OCI-LY1 (cell line): ENCODE results near the gene NAGA.

Experiments used
- H2AFZ ChIP-seq: fragments of 200-600 bp; sonication (generic), shearing (Covaris generic); 2 replicates; pipeline ENCODE4 v1.6.0; 2014; ENCODE audit warnings: antibody characterized with exemption, mild to moderate bottlenecking, low read length
- H3F3A ChIP-seq: fragments of 200-600 bp; sonication (generic), shearing (Covaris generic); 2 replicates; pipeline ENCODE4 v1.6.0; 2014; ENCODE audit warnings: mild to moderate bottlenecking, antibody characterized with exemption, low read length, moderate library complexity; ENCODE audit not compliant: insufficient read depth
- H3K27ac ChIP-seq: fragments of 200-600 bp; sonication (generic); 2 replicates; pipeline ENCODE4 v1.5.1; 2014; ENCODE audit warnings: low read length, mixed run types, mild to moderate bottlenecking, low read depth; ENCODE audit not compliant: poor library complexity, severe bottlenecking
- H3K27me3 ChIP-seq: fragments of 200-600 bp; sonication (generic); 2 replicates; pipeline ENCODE4 v1.6.0; 2014; ENCODE audit warnings: antibody characterized with exemption, mild to moderate bottlenecking, low read length, moderate library complexity; ENCODE audit not compliant: insufficient read depth
- H3K36me3 ChIP-seq: fragments of 200-600 bp; sonication (generic); 2 replicates; pipeline ENCODE4 v1.6.1; 2014; ENCODE audit warnings: mild to moderate bottlenecking, antibody characterized with exemption, low read length, moderate library complexity, mixed read lengths; ENCODE audit not compliant: insufficient read depth
- H3K4me1 ChIP-seq: fragments of 200-600 bp; sonication (generic); 2 replicates; pipeline ENCODE4 v1.5.1; 2014; ENCODE audit warnings: mild to moderate bottlenecking, low read length, moderate library complexity; ENCODE audit not compliant: insufficient read depth, severe bottlenecking
- H3K4me2 ChIP-seq: fragments of 200-600 bp; sonication (generic), shearing (Covaris generic); 2 replicates; pipeline ENCODE4 v1.6.1; 2014; ENCODE audit warnings: low read length
- H3K4me3 ChIP-seq: fragments of 200-600 bp; sonication (generic); 2 replicates; pipeline ENCODE4 v1.5.1; 2014; ENCODE audit warnings: low read length, low read depth, mild to moderate bottlenecking, mixed read lengths; ENCODE audit not compliant: poor library complexity, severe bottlenecking
- H3K79me2 ChIP-seq: fragments of 200-600 bp; shearing (Covaris generic); 2 replicates; pipeline ENCODE4 v1.6.1; 2016; ENCODE audit warnings: mixed run types, low read length, mixed read lengths; ENCODE audit not compliant: insufficient read depth
- H3K9ac ChIP-seq: fragments of 200-600 bp; sonication (generic), shearing (Covaris generic); 2 replicates; pipeline ENCODE4 v1.6.1; 2014; ENCODE audit warnings: mild to moderate bottlenecking, low read length, mixed read lengths
- H3K9me2 ChIP-seq: fragments of 200-600 bp; sonication (generic), shearing (Covaris generic); 2 replicates; pipeline ENCODE4 v1.6.1; 2014; ENCODE audit warnings: low read depth, mild to moderate bottlenecking, low read length, mixed read lengths
- H3K9me3 ChIP-seq: fragments of 200-600 bp; shearing (Covaris generic); 2 replicates; pipeline ENCODE4 v1.6.1; 2014; ENCODE audit warnings: low read length, mixed read lengths
- H4K20me1 ChIP-seq: fragments of 200-600 bp; sonication (generic), shearing (Covaris generic); 2 replicates; pipeline ENCODE4 v1.6.0; 2016; ENCODE audit warnings: mild to moderate bottlenecking, low read length; ENCODE audit not compliant: insufficient read depth
- CTCF ChIP-seq: fragments of 200-600 bp; sonication (generic), shearing (Covaris generic); IDR thresholded peaks from 2 replicates; pipeline ENCODE4 v1.5.1; 2017; ENCODE audit warnings: mild to moderate bottlenecking, antibody characterized with exemption, low read length, moderate library complexity, mixed read lengths
- EZH2 ChIP-seq: fragments of 200-600 bp; sonication (generic), shearing (Covaris generic); IDR thresholded peaks from 2 replicates; pipeline ENCODE4 v1.8.0; 2017; ENCODE audit warnings: borderline replicate concordance, mixed run types, mild to moderate bottlenecking, antibody characterized with exemption, low read length, moderate library complexity, mixed read lengths

The NAGA gene

GRCh38 chr22:42056757-42057511, 13.7 kb downstream of the NAGA start:
- Histone ChIP-seq H3K79me2 (no peaks in the 10 kb centered on the region), H3K27ac (no peak overlapping the region), H3F3A (no peaks in the 10 kb centered on the region), H3K9me3 (peaks cover 7% of the 10 kb centered on the region), H3K27me3 (no peaks in the 10 kb centered on the region), H3K4me3 (no peak overlapping the region), H3K4me2 (no peak overlapping the region), H3K9ac (no peak overlapping the region), H3K36me3 (peaks cover 34% of the 10 kb centered on the region), H3K4me1 (no peaks in the 10 kb centered on the region), H4K20me1 (no peaks in the 10 kb centered on the region), H3K9me2 (no peaks in the 10 kb centered on the region), H2AFZ (no peak overlapping the region)
- no peak for TF ChIP-seq CTCF
- TF ChIP-seq EZH2 = no peak

GRCh38 chr22:42052765-42053164, 17.8 kb downstream of the NAGA start:
- no peaks in the 10 kb centered on the region for H4K20me1 ChIP-seq
- H3K27me3 ChIP-seq = no peaks in the 10 kb centered on the region
- H3K4me3 ChIP-seq = no peak overlapping the region
- no peak overlapping the region for H3K4me2 ChIP-seq
- no peak overlapping the region for H3K9ac ChIP-seq
- no peak overlapping the region for H3K27ac ChIP-seq
- no peaks in the 10 kb centered on the region; the same call in 1 of the 2 replicates for H3K36me3 ChIP-seq
- H3K9me2 ChIP-seq = no peaks in the 10 kb centered on the region
- H2AFZ ChIP-seq = no peak overlapping the region
- H3K4me1 ChIP-seq = no peaks in the 10 kb centered on the region
- H3K79me2 ChIP-seq = no peaks in the 10 kb centered on the region
- no peaks in the 10 kb centered on the region for H3F3A ChIP-seq
- H3K9me3 ChIP-seq = peaks cover 7% of the 10 kb centered on the region
- TF ChIP-seq CTCF (no peak), EZH2 (no peak)

GRCh38 chr22:42050641-42051180, 19.9 kb downstream of the NAGA start:
- Histone ChIP-seq H3K27ac (no peak overlapping the region), H3K4me2 (no peak overlapping the region), H3K36me3 (no peaks in the 10 kb centered on the region), H2AFZ (no peak overlapping the region), H3K9ac (no peak overlapping the region), H3K27me3 (no peaks in the 10 kb centered on the region), H3K9me3 (no peaks in the 10 kb centered on the region), H4K20me1 (no peaks in the 10 kb centered on the region), H3K4me1 (no peaks in the 10 kb centered on the region), H3K79me2 (no peaks in the 10 kb centered on the region), H3K9me2 (no peaks in the 10 kb centered on the region), H3K4me3 (no peak overlapping the region), H3F3A (no peaks in the 10 kb centered on the region)
- TF ChIP-seq EZH2 = no peak
- TF ChIP-seq CTCF = no peak
